Panc1 (cell line): ENCODE measurements around the gene ADSS1. TPM values are rescaled to one million over a fixed set of nuclear protein-coding genes. Genes with fewer than 3 reads are reported as not detected.

Source experiments
- ATAC-seq: fragments of 200-7000 bp; cut with Tn5 transposase; 2 replicates; pipeline ENCODE4 v1.9.1; 2020; ENCODE audit warnings: mild to moderate bottlenecking, moderate library complexity
- BruUV-seq: library from RNA; stranded (reverse); fragments of 400-500 nt; replicated peaks from 2 replicates; lab custom pipeline; 2021; lab: Mats Ljungman, UMichigan
- CTCF ChIA-PET: fragments of 300-600 bp; sonication (Branson Sonifier 250); formaldehyde crosslinking; loops from one replicate; lab custom pipeline; 2022; ENCODE audit warnings: antibody characterized with exemption; lab: Charles Lee
- POLR2A ChIA-PET: fragments of 300-600 bp; sonication (Branson Sonifier 250); formaldehyde crosslinking; loops from one replicate; lab custom pipeline; 2022; ENCODE audit warnings: antibody characterized with exemption; lab: Charles Lee
- DNase-seq: peaks from one replicate; pipeline ENCODE4 v3.0.0-alpha.2; 2010; ENCODE audit warnings: low read depth, low spot score
- H3K27ac ChIP-seq: 2 replicates; pipeline ENCODE4 v1.5.1; 2011; ENCODE audit warnings: mild to moderate bottlenecking, low read length, inconsistent platforms
- H3K27me3 ChIP-seq: fragments of 200-500 bp; sonication (Bioruptor generic); 2 replicates; pipeline ENCODE4 v1.6.0; 2014; ENCODE audit warnings: low read length, inconsistent platforms; ENCODE audit not compliant: control insufficient read depth, insufficient read depth
- H3K36me3 ChIP-seq: fragments of 200-500 bp; sonication (Bioruptor generic); 2 replicates; pipeline ENCODE4 v1.5.1; 2014; ENCODE audit warnings: inconsistent platforms, mild to moderate bottlenecking, low read length, moderate library complexity; ENCODE audit not compliant: control insufficient read depth, insufficient read depth
- H3K4me1 ChIP-seq: 2 replicates; pipeline ENCODE4 v1.5.1; 2011; ENCODE audit warnings: inconsistent platforms, mild to moderate bottlenecking, low read length, moderate library complexity; ENCODE audit not compliant: control insufficient read depth, insufficient read depth
- H3K4me3 ChIP-seq, 2 experiments: 2 replicates each; pipeline ENCODE4 v1.5.1; 2011 to 2012; ENCODE audit warnings: low read depth in 2 of 2, low read length in 2 of 2, mild to moderate bottlenecking in 2 of 2, inconsistent platforms in 1 of 2, moderate library complexity in 1 of 2
- H3K9me3 ChIP-seq: fragments of 200-500 bp; sonication (Bioruptor generic); 2 replicates; pipeline ENCODE4 v1.5.1; 2014; ENCODE audit warnings: low read depth, mild to moderate bottlenecking, inconsistent platforms, low read length, moderate library complexity; ENCODE audit not compliant: control insufficient read depth, insufficient read depth
- CTCF ChIP-seq: fragments of 450-650 bp; IDR thresholded peaks from 2 replicates; pipeline ENCODE4 v1.5.1; 2017; ENCODE audit warnings: mild to moderate bottlenecking
- POLR2AphosphoS5 ChIP-seq: IDR thresholded peaks from 2 replicates; pipeline ENCODE4 v1.6.1; 2012; ENCODE audit warnings: mild to moderate bottlenecking, low read depth, low read length, moderate library complexity
- REST ChIP-seq, 2 experiments: IDR thresholded peaks; 2 replicates each; pipeline ENCODE4 v1.6.1; 2011 to 2012; ENCODE audit warnings: low read depth in 2 of 2, control low read depth in 1 of 2, low read length in 1 of 2, mild to moderate bottlenecking in 1 of 2, moderate library complexity in 1 of 2; ENCODE audit not compliant: insufficient read depth in 1 of 2
- SIN3A ChIP-seq: IDR thresholded peaks from 2 replicates; pipeline ENCODE4 v1.6.1; 2012; ENCODE audit warnings: low read depth, mild to moderate bottlenecking, low read length, moderate library complexity, borderline replicate concordance; ENCODE audit not compliant: insufficient read depth
- TCF7L2 ChIP-seq: IDR thresholded peaks from 2 replicates; pipeline ENCODE4 v1.6.1; 2011; ENCODE audit warnings: mild to moderate bottlenecking, low read depth, low read length, inconsistent platforms
- in situ Hi-C: cut with HindIII; loops from 2 replicates; pipeline ENCODE4 v1.10.0; 2016; ENCODE audit warnings: low sequenced_read_pairs, low pct_unique_long_range_greater_than_20kb
- intact Hi-C: fragments of 100-400 bp; cut with micrococcal nuclease; formaldehyde crosslinking; loops from one replicate; pipeline ENCODE4 v1.10.0; 2022; ENCODE audit not compliant: unreplicated experiment
- total RNA-seq: library from RNA; stranded (reverse); gene quantifications from one replicate; pipeline ENCODE4 v1.2.1, GENCODE V29; 2021; ENCODE audit not compliant: unreplicated experiment

ADSS1 gene
- total RNA-seq, 1 experiment from 2014 or later = 9.4 TPM

- ChIA-PET CTCF (interaction anchor here (0.5 to 1.9 kb wide), 4 partner anchors 16 to 119 kb away, joined by 3 to 8 read pairs (median 4); partner anchors contain the start of gene ZBTB42), POLR2A (interaction anchor here (0.6 kb wide), 2 partner anchors 12 to 23 kb away, joined by 3 to 5 read pairs; no protein-coding TSS in a partner anchor)
- DNase-seq (no peak), ATAC-seq (peak; percentile 24)
- no peak for TF ChIP-seq TCF7L2
- TF ChIP-seq CTCF = no peak
- TF ChIP-seq REST (IDR thresholded peaks at IDR 0.05; ENCODE audit: insufficient read depth in 1 of 2, low read depth in 2 of 2, low read length in 1 of 2) = no peak
- no peak for TF ChIP-seq SIN3A
- TF ChIP-seq POLR2AphosphoS5 = no peak
- no TSS peak for BruUV-seq
- no peaks in the 10 kb centered on the region for H3K9me3 ChIP-seq
- peaks cover 70% of the 10 kb centered on the region for H3K4me1 ChIP-seq
- H3K4me3 ChIP-seq = peak overlapping the region; percentile 4 to 45
- H3K36me3 ChIP-seq = no peaks in the 10 kb centered on the region; the same call in 1 of the 2 replicates
- intact Hi-C loops (no loop called here), in situ Hi-C loops (no loop called here)
- no peaks in the 10 kb centered on the region for H3K27me3 ChIP-seq
- peak overlapping the region; percentile 97 for H3K27ac ChIP-seq
These were observed 41.9 kb upstream of the ADSS1 start for GRCh38 chr14:104682107-104682593.

GRCh38 chr14:104683653-104684448 lies 40.2 kb upstream of the ADSS1 start:
- TF ChIP-seq POLR2AphosphoS5 = no peak
- TF ChIP-seq REST (IDR thresholded peaks at IDR 0.05; ENCODE audit: insufficient read depth in 1 of 2, low read depth in 2 of 2, low read length in 1 of 2) = no peak
- no peak for TF ChIP-seq SIN3A
- TF ChIP-seq TCF7L2 = no peak
- TF ChIP-seq CTCF = no peak
- DNase-seq (no peak), ATAC-seq (no peak)
- Histone ChIP-seq H3K27ac (peak overlapping the region; percentile 97), H3K27me3 (no peaks in the 10 kb centered on the region), H3K36me3 (no peaks in the 10 kb centered on the region), H3K4me1 (peaks cover 66% of the 10 kb centered on the region), H3K4me3 (no peak overlapping the region), H3K9me3 (no peaks in the 10 kb centered on the region)
- intact Hi-C loops (no loop called here), in situ Hi-C loops (no loop called here)
- CTCF ChIA-PET = no interaction called here
- no TSS peak for BruUV-seq
- POLR2A ChIA-PET = no interaction called here
